Measurements from ENCODE around the gene DPP7. TPM values are rescaled to one million over a fixed set of nuclear protein-coding genes. Genes with fewer than 3 reads are reported as not detected.

The DPP7 gene
- total RNA-seq, 1 experiment from 2014 or later, result 291 TPM

DNA sequence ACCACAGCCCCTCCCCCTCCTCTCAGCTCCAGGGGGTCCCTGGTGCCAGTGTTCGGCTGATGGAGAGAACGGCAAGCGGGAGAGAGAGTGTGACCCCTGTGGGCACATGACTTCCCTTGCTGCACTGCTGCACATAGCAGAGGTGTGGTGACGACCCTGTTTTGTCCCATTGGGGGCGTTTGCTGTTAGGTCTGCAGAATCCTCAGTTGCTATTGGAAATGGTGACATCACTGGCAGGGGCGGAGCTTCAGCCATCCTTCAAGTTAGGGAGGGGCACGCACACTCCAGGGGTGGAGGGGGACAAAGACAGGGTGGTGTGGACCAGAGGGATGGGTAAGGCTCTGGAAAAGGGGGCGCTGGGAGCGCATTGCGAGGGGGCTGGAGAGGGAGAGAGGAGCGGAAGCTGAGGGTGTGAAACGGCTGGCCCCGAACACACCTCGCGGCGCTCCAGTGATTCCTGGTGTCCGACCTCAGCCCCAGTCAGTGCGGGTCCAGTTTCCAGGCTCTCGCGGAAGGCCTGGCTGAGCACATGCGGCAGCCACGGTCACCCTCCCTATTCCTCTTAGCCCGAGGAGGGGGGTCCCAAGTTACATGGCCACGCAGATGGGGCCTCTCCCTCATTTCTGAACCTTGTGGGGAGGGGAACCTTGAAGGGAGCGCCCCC is 23.7 kb upstream of the DPP7 start:
- Histone ChIP-seq H3K9me3 (ENCODE audit: control insufficient read depth in 1 of 2, insufficient read depth in 1 of 2, low read depth in 1 of 2, low read length in 2 of 2) (no peaks in the 10 kb centered on the region), H2AFZ (ENCODE audit: low read depth, low read length, poor library complexity, severe bottlenecking) (no peak overlapping the region), H3K9ac (ENCODE audit: low read length) (no peak overlapping the region), H3K36me3 (ENCODE audit: control insufficient read depth in 1 of 2, insufficient read depth in 2 of 2, low read length in 2 of 2) (no peaks in the 10 kb centered on the region), H3K4me3 (replicated peaks in 1 of 2; ENCODE audit: low read depth in 1 of 2, low read length in 2 of 2) (no peak overlapping the region), H3K4me1 (ENCODE audit: control insufficient read depth in 1 of 2, insufficient read depth in 2 of 2, low read length in 2 of 2) (peaks cover 12 to 18% of the 10 kb centered on the region in 2 experiments), H3K27ac (ENCODE audit: low read depth, low read length) (no peak overlapping the region), H4K20me1 (ENCODE audit: insufficient read depth) (no peaks in the 10 kb centered on the region), H3K9me2 (ENCODE audit: insufficient read depth) (no peaks in the 10 kb centered on the region), H3K4me2 (ENCODE audit: low read length) (no peak overlapping the region), H3K79me2 (ENCODE audit: insufficient read depth, low read length) (no peaks in the 10 kb centered on the region), H3K27me3 (ENCODE audit: insufficient read depth, low read length) (no peaks in the 10 kb centered on the region)
- intact Hi-C loops (cut with micrococcal nuclease), result no loop called here
- ChIA-PET POLR2A (no interaction called here), CTCF (no interaction called here), RAD21 (ENCODE audit: low non-redundant PET in 1 of 2, low total read pairs in 2 of 2, uncharacterized antibody in 2 of 2, unreplicated experiment in 2 of 2) (interaction anchor here in 1 of 2 experiments (0.6 kb wide), 1 partner anchor 43 kb away, joined by 3 read pairs; no protein-coding TSS in a partner anchor)
- no TSS peak for BruUV-seq (replicated peaks)
- no peak for TF ChIP-seq ELF1 (IDR thresholded peaks at IDR 0.05; ENCODE audit: borderline replicate concordance, low read depth)
- no peak for TF ChIP-seq EZH2 (IDR thresholded peaks at IDR 0.05)
- TF ChIP-seq, protein P1, sequence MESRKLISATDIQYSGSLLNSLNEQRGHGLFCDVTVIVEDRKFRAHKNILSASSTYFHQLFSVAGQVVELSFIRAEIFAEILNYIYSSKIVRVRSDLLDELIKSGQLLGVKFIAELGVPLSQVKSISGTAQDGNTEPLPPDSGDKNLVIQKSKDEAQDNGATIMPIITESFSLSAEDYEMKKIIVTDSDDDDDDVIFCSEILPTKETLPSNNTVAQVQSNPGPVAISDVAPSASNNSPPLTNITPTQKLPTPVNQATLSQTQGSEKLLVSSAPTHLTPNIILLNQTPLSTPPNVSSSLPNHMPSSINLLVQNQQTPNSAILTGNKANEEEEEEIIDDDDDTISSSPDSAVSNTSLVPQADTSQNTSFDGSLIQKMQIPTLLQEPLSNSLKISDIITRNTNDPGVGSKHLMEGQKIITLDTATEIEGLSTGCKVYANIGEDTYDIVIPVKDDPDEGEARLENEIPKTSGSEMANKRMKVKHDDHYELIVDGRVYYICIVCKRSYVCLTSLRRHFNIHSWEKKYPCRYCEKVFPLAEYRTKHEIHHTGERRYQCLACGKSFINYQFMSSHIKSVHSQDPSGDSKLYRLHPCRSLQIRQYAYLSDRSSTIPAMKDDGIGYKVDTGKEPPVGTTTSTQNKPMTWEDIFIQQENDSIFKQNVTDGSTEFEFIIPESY (IDR thresholded peaks at IDR 0.05; ENCODE audit: extremely low read depth, insufficient replicate concordance, low read length), result no peak
- ATAC-seq, result peak; percentile 54
- DNase-seq (ENCODE audit: low read depth, low spot score), result no peak

DNA sequence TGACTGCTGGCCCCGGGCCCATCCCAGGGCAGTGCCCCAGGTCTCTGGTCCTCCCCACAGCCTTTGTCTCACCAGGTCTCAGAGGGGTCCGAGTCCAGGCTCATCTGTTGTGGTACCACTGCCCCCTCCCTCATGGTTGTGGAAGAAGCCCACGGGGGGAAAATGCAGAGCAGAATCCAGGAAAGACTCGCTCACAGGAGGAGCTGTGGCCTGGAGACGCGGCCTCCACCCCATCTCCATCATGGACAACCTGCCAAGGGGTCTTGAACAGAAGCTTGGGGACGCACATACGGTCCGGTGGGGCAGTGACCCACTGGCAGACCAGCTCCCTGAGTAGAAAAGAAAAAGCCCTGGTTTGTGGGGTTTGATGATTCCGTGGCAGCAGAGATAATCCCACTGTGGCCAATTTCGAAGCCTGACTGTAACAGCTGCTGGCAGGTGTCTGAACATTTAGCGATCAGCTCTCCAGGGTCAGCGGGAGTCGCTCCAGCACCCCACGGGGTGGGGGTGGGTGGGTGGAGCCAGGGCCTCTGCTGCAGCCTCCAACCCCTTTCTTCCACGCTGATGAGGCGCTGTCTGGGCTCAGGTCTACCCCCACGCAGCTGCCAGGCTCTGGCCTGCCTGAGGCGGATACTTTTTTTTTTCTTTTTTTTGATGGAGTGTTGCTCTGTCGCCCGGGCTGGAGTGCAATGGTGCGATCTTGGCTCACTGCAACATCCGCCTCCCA is 22.5 kb upstream of the DPP7 start:
- Histone ChIP-seq H2AFZ (ENCODE audit: low read depth, low read length, poor library complexity, severe bottlenecking) (no peak overlapping the region), H3K4me1 (ENCODE audit: control insufficient read depth in 1 of 2, insufficient read depth in 2 of 2, low read length in 2 of 2) (peaks cover 12 to 18% of the 10 kb centered on the region in 2 experiments), H3K79me2 (ENCODE audit: insufficient read depth, low read length) (no peaks in the 10 kb centered on the region), H3K27me3 (ENCODE audit: insufficient read depth, low read length) (no peaks in the 10 kb centered on the region), H4K20me1 (ENCODE audit: insufficient read depth) (no peaks in the 10 kb centered on the region), H3K4me2 (ENCODE audit: low read length) (no peak overlapping the region), H3K36me3 (ENCODE audit: control insufficient read depth in 1 of 2, insufficient read depth in 2 of 2, low read length in 2 of 2) (no peaks in the 10 kb centered on the region), H3K27ac (ENCODE audit: low read depth, low read length) (no peak overlapping the region; the same call in 1 of the 2 replicates), H3K4me3 (replicated peaks in 1 of 2; ENCODE audit: low read depth in 1 of 2, low read length in 2 of 2) (no peak overlapping the region), H3K9me3 (ENCODE audit: control insufficient read depth in 1 of 2, insufficient read depth in 1 of 2, low read depth in 1 of 2, low read length in 2 of 2) (no peaks in the 10 kb centered on the region), H3K9me2 (ENCODE audit: insufficient read depth) (no peaks in the 10 kb centered on the region), H3K9ac (ENCODE audit: low read length) (no peak overlapping the region)
- ChIA-PET CTCF (no interaction called here), RAD21 (ENCODE audit: low non-redundant PET in 1 of 2, low total read pairs in 2 of 2, uncharacterized antibody in 2 of 2, unreplicated experiment in 2 of 2) (no interaction called here), POLR2A (no interaction called here)
- no peak for TF ChIP-seq EZH2 (IDR thresholded peaks at IDR 0.05)
- no peak for TF ChIP-seq SP1 (IDR thresholded peaks at IDR 0.05; ENCODE audit: low read depth)
- DNase-seq (ENCODE audit: low read depth, low spot score), result no peak
- ATAC-seq, result no peak
- intact Hi-C loops (cut with micrococcal nuclease), result no loop called here
- no TSS peak for BruUV-seq (replicated peaks)
